Fibroblast of lung (primary cell): ENCODE data around the gene DMXL2.

ENCODE experiments used
- EZH2 ChIP-seq: IDR thresholded peaks from 2 replicates; pipeline ENCODE4 v1.5.1; 2012; ENCODE audit warnings: low read length, control low read depth, mild to moderate bottlenecking; ENCODE audit errors: missing control alignments
- TF ChIP-seq, protein P1 (sequence below), 2 donors: IDR thresholded peaks in 1 of 2; conservative IDR thresholded peaks in 1 of 2; 1 replicate in 1 of 2; 2 replicates in 1 of 2; pipeline ENCODE4 v1.5.1; 2011 to 2012; ENCODE audit warnings: low read length in 2 of 2, control low read depth in 1 of 2, inconsistent platforms in 1 of 2, low read depth in 1 of 2, mild to moderate bottlenecking in 1 of 2

DNA sequence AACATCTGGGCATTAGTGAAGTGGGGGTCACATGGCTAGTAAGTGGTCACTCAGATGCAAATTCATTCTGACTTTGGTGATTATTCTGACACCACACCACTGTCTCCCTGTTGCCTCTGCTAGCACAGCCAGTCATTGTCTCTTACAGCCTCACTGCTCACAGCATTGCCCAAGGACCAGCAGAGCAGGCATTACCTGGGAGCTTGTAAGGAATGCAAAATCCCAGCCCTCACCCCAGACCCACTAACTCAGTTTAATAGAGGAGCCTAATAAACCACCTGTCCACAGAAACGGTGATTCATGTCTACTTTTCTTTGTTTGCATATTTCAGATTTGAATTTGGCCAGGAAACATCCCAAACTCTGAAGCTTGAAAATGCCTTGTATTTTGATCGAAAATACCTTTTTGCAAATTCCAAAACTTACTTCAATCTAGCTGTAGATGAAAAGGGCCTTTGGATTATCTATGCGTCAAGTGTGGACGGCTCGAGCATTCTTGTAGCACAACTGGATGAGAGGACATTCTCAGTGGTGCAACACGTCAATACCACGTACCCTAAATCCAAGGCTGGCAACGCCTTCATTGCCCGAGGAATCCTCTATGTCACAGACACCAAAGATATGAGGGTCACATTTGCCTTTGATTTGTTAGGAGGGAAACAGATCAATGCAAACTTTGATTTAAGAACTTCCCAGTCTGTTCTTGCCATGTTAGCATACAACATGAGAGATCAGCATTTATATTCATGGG is 218.4 kb downstream of the DMXL2 start:
- TF ChIP-seq, protein P1, sequence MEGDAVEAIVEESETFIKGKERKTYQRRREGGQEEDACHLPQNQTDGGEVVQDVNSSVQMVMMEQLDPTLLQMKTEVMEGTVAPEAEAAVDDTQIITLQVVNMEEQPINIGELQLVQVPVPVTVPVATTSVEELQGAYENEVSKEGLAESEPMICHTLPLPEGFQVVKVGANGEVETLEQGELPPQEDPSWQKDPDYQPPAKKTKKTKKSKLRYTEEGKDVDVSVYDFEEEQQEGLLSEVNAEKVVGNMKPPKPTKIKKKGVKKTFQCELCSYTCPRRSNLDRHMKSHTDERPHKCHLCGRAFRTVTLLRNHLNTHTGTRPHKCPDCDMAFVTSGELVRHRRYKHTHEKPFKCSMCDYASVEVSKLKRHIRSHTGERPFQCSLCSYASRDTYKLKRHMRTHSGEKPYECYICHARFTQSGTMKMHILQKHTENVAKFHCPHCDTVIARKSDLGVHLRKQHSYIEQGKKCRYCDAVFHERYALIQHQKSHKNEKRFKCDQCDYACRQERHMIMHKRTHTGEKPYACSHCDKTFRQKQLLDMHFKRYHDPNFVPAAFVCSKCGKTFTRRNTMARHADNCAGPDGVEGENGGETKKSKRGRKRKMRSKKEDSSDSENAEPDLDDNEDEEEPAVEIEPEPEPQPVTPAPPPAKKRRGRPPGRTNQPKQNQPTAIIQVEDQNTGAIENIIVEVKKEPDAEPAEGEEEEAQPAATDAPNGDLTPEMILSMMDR (conservative IDR thresholded peaks at IDR 0.05 in 1 of 2, IDR thresholded peaks at IDR 0.05 in 1 of 2; ENCODE audit: low read depth in 1 of 2, low read length in 2 of 2), result no peak
- TF ChIP-seq EZH2, result no peak
